Activated CD8-positive, alpha-beta memory T cell treated with anti-CD3 and anti-CD28 coated beads, Interleukin-2, amount 50 U/mL, for 48 hours (primary cell): ENCODE data around the gene RBM43.

ENCODE experiments used
- DNase-seq: peaks from one replicate; pipeline ENCODE4 v3.0.0-alpha.2; 2020

The RBM43 gene

DNA sequence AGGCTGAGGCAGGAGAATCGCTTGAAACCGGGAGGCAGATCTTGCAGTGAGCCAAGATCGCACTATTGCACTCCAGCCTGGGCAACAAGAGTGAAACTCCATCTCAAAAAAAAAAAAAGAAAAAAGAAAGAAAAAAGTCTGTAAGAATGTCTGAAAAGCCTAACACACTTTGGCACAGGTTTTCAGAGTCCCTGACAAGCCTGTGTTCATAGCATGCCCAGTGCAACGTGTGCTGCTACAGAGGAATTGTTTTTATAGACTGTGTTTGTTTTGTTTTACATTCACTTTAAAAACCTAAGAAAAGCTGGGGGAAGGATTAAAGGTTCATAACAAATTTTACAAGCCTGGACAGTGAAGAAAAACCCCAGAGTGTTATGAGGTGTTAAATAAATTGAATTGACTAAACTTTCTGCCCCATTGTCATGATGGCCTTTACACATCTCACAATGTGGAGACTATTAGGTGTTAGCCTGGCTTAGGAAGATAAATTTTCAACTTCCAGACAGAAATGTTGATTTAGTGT is 55.2 kb downstream of the RBM43 start:
- DNase-seq = no peak

DNA sequence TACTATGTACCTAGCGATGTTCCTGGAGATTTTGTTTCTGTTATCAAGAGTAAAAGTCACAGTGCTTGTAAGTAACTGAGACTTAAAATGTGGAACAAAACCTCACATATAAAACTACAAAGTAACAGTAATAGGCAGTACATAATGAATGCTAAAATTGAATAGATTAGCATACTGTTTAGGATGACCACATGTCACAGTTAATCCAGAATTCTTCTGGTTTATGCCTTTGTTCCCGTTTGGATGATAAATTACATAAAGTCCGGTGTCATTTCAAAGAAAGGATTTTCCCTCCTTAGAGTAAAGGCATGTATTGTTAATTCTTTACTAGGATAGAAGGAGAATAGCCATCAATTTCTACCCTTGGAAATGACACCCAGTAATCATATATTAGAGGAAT is 56.1 kb downstream of the RBM43 start:
- no peak for DNase-seq

DNA sequence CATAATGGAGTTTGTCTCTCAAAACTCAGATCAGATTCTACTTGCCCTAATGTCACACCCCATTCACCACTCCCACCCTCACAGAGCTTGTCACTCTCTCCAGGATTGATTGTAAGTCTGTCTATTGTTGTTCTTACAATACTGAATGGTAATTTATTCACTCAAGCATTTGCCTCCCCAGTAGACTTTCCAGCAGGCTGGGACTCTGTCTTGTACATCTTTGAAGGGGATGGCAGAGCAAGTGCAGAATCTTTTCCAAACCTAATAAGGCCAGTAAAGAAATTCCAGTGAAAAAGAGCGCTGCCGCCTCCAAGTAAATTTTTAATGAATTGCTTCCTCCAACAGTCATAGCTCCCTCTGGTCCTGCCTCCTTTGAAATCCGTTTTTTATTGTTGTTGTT is 56.9 kb downstream of the RBM43 start:
- no peak for DNase-seq

DNA sequence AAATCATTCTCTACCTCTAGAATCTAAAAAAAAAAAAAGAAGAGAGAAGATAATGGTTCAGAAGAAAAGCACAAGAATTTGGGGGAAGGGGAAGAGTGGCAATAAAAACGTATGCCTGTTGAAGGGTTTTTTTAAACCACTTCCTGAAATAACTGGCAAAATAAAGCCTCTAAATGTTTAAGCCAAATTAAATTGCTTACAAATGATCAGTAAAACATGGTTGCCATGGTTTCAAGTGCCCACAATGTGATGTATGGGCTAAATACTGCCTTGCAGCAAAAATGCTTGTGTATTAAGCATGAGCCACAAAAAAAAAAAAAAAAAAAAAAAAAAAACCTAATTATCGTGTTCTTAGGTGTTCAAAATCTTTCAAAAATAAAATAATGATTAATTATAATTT is 60.8 kb downstream of the RBM43 start:
- no peak for DNase-seq

DNA sequence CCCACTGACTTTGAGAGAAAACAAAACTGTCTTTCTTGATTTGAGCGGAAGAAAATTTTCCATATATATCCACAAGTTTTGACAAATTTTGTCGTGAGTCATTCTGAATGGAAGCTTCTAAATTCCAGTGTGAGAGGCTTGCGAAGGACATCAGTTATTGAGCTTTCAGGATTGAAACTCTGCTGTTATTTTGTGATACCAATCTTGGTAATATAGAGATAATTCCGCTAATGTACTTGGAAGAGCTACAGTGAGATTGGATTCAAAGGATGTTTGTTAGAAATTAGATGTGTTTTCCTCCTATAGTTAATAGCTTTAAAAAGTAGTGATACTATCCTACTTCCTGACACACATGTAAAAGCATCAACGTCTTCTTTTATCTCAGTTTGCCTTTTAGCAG is 61.4 kb downstream of the RBM43 start:
- no peak for DNase-seq

DNA sequence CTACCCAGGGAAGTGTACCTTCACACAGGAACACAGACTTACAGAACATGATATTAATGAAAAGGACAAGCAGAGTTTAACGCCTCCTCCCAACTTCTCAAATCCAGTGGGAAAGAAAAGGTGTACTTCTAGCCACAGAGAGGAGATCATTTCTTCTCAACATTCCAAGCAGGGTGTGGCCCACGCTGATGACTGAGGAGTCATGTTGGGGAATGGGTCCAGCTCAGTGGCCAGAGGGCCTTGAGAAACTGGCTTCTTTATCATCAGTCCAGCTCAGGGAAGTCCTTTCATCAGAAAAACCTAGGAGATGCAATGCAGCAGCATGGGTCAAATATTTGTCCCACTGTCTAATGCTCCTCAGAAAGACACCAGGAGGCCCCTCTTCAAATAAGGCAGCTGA is 63.0 kb downstream of the RBM43 start:
- no peak for DNase-seq
